ENCODE data around the gene CACNA2D1.

CACNA2D1 gene

GRCh38 chr7:82331234-82331633, 112.3 kb downstream of the CACNA2D1 start:
- FAIRE-seq = no peak

DNA sequence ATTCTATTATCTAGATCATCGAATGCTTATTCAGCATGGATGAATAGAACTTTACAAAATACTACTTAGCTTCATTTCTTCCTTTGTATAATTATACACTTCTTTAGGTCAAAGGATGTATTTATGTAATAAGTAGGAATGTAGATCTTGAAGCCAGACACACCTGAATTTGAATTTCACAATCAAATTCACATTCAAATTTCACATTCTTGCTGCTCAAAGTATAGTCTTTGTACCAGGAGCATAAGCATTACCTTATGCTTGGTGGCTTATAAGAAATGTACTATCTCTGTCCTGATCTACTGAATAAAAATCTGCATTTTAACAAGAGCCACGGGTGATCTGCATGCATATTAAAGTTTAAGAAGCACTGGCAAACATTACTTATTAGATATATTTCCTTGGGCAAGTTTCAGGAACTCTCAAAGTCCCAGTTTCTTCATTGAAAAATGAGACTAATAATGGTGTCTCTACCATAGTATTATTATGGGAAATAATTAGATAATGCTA, 112.8 kb downstream of the CACNA2D1 start:
- FAIRE-seq = no peak

- FAIRE-seq = no peak
Observed at GRCh38 chr7:82327898-82328297, 115.7 kb downstream of the CACNA2D1 start.

DNA sequence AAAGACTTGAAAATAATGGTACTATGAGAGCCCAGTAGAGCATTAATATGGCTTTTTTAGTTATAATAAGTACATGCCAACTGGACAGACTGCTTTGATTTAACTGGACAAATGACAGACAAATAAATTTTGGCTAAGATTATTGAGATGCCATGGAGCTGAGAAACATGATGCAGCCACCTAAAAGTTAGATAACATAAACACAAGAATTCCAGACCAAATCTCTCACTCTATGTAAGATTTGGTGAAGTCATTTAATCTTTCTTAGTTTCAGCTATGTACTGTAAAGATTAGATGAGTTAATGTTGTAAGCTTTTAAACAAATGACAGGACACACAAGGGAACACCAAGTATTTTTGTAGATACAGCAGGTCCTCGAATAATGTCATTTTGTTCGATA, 118.2 kb downstream of the CACNA2D1 start:
- FAIRE-seq = no peak

DNA sequence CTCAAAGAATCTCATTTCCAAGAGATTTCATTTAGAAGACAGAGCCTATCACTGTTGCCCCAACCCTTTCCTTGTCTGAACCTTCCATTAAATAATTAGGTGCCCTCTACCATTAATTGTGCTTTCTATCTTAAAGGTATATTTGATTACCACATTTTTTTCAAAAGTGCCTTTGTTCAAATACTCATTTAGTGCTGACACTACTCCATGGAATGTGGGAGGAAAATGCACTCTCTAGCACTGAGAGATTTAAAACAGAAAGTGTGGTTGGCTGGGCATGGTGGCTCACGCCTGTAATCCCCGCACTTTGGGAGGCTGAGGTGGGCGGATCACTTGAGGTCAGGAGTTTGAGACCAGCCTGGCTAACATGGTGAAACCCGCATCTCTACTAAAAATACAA, 119.8 kb downstream of the CACNA2D1 start:
- FAIRE-seq = no peak

- FAIRE-seq = no peak
Observed at GRCh38 chr7:82319674-82320118, 123.9 kb downstream of the CACNA2D1 start.

DNA sequence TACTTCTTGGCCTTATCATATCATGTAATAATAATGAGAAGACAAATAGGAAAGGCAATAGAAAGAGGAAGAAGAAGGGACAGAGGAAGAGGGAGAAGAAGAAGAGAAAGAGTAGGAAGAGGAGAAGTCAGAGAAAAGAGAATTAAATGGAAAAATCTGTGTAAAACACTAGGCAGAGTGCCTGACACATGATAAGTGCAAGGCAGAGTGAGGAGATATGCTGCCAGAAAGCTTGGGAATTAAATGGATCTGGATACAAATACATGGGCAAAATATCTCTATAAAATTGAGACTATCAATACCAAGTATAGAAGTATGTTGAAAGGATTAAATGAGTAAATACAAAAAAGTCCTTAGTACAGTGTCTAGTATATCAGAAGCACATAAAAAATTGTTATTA, 124.8 kb downstream of the CACNA2D1 start:
- no peak for FAIRE-seq

- no peak for FAIRE-seq
Observed at GRCh38 chr7:82317760-82318159, 125.8 kb downstream of the CACNA2D1 start.

DNA sequence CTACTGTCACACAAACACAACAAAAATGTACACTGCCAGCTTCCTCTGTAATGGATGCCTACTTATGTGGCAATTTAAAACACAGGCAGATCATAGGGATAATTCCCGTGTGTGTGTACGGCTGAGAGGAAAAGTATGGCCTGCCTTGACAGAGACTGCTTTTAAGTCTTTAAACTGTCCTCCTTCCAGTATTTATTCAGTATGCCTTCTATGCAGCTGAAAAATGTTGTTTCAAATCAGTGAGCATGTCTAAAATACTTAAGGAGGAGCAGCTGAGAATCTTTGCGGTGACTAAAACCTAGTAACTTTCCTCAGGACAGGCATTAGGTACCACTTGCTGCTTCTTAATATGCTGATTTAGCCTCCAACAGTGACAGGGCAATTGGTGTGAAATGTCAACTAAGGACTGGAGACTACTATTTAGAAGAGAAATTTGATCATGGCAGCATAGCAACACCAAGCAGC, 126.3 kb downstream of the CACNA2D1 start:
- no peak for FAIRE-seq

- no peak for FAIRE-seq
Observed at GRCh38 chr7:82313269-82313668, 130.3 kb downstream of the CACNA2D1 start.

GRCh38 chr7:82312646-82313045, 130.9 kb downstream of the CACNA2D1 start:
- no peak for FAIRE-seq

GRCh38 chr7:82305347-82306005, 138.1 kb downstream of the CACNA2D1 start:
- FAIRE-seq = no peak

DNA sequence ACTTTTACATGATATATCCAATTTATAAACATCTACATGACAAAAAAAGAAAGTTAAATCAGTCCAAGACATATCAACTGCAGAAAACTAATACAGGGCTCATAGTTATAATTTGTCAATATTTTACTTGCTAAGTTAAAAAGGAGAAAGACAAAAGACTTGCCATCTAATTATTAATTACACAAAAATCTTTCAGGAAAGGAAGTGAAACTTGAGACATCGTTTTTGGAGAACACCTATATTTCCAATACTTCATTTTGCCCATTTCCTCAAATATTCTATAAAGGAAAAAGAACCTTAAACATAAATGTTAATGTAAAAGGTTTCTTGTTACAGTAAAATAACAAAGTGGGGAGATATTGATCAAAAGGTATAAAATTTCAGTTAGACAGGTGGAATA, 148.7 kb downstream of the CACNA2D1 start:
- FAIRE-seq = no peak

DNA sequence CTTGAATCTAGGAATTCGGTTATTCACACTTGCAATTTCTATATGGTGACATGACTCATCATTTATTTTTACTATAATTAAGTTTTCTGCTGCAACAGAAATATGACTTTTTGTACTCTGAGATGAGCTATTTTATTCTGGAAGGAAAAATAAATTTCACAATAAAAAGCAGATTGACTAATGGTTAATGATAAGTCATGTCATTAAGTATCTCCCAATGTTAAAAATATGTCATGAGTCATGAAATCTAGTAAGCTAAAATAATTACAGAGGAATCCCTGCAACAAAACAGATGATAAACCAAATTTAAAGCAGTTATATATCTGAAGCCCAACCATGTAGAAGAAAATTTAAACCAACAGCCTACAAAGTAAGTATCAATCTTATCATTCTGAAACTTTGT, 149.2 kb downstream of the CACNA2D1 start:
- no peak for FAIRE-seq

DNA sequence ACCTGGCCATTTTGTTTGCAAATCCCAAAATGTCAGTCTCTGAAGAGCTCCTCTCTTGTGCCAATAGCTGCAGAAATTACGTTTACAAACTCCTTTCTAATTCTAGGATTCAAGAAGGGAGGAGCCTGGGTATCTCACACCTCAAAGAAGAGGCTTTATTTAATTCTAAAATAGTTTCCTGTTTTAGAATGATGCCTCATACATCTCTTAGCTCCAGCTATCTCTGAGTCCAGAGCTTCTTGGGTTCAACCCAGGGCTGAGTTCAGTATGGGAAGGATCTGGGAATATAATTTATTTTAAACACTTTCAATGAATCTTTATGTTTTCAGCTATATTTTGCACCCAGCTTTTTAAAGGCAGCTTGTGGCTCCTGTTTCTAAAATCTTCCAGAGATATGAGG, 150.1 kb downstream of the CACNA2D1 start:
- no peak for FAIRE-seq

DNA sequence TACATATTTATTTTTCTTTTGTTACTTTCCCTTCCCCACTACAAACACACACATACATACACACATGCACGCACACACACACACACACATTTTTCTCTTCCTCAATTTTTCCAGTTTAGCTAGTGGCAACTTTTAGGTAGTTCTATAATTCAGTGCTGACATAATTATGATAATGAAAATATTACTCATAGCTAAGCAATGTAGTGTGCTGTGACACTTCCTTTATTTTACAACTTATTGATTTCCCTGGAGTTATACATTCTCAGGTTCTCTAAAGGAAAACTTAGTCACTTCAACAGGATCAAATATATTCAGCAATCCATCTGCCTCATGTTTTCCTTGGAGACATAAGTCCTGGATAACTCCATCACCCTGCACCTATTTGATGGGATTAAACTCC, 151.6 kb downstream of the CACNA2D1 start:
- FAIRE-seq = no peak

DNA sequence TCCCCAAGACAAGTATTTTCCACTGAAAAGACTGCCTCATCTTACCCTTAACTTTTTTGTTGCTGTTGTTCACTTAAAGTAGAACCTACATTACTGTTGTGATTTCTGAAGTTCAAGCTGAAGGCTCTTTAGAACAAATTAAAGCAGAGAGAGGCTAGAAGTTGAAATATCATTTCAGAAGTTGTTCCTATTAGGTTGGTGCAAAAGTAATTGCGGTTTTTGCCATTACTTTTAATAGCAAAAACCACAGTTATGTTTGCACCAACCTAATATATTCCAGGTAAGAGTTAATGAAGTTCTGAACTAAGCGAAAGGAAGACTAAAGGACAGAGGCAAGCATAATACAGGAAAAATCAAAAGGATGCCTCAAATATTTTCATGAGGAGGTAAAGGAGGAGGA, 153.7 kb downstream of the CACNA2D1 start:
- no peak for FAIRE-seq

DNA sequence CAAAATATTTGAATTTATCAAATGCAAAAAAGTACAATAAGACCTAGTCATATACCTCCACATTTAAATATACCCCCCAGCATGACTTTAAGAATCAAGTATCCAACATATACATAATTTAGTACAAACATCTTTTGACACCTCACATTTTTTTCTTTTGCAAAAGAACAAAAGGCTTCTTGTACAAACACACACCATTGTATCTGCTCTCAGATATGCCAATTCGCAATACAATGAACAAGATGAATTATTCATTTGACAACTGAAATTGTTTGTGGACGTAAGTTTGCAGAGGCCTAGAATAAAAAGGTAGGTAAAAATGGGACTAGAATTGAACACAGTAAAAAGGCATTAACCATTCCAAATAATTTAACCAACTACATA, 154.4 kb downstream of the CACNA2D1 start:
- no peak for FAIRE-seq

DNA sequence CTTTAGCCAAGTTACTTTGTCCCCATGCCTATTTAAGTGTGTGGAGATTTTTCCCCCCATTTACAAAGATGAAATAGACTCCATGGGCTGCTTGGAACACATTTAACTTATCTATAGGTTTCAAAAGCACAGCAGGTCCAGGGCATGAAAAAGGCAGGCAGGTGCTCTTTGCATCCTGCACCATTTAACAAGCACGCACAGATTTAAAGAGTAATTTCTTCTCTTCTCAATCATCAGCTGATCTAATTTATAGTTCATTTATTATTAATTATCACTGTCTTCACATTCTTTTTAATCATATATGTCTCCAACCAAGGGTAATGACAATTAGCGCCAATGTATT, 156.8 kb downstream of the CACNA2D1 start:
- no peak for FAIRE-seq

DNA sequence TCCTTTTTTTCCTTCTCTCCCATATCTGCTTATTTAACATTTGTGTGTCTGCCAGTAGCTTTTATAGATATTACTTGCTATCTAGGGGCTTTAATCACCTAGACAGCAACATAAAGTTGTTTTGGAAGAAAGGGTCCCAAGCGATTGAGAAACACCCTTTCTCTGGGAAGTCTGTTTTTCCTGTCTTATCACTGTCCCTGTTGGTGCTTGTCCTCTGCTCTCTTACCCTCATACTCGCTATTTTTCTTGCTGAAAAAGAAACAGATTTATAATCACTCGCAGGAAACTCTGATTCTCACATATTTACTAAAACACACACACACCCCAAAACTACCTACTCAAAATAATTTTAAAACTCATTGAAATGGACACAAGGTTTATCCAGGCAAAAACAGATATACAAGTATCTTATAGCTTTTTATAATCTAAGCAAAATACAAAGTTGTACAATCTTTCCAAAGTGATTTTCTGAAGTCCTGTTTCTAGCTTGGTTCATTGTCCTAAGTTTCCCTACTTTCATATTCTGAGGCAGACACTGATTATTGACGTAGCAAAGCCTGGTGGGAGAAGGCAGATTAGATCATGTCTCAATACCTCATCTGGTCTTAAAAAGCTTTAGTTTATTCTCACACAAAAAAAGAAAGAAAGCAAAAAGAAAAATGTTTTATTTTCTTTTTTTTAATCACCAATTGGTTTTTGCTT, 157.3 kb downstream of the CACNA2D1 start:
- no peak for FAIRE-seq

- FAIRE-seq = no peak
Observed at GRCh38 chr7:82284936-82285519, 158.5 kb downstream of the CACNA2D1 start.

GRCh38 chr7:82275342-82275741, 168.2 kb downstream of the CACNA2D1 start:
- FAIRE-seq = no peak

DNA sequence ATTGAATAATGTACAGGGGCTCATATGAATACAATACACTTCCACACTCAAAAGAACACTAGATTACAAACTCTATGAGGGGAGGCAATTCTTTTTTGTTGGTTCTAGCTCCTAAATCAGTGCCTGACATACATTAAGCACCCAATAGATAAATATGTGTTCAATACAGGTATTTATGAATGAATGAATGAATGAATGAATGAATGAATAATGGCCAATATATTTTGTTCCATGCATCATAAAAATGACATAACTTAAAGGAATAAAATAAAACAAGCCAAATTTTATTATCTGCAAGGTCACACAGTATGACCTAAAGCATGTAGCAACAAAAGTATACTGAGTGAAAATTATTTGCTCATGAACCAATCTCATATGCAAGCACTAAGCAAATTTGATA, 168.9 kb downstream of the CACNA2D1 start:
- FAIRE-seq = no peak

GRCh38 chr7:82273886-82274285, 169.7 kb downstream of the CACNA2D1 start:
- no peak for FAIRE-seq
